Measurements from ENCODE around the gene FMN2. TPM values are rescaled to one million over a fixed set of nuclear protein-coding genes. Genes with fewer than 3 reads are reported as not detected.

The FMN2 gene
- total RNA-seq, 1 donor = 34.5 TPM

GRCh38 chr1:240235521-240236288 lies 144.0 kb downstream of the FMN2 start:
- no peak for TF ChIP-seq CTCF (IDR thresholded peaks at IDR 0.05; ENCODE audit: insufficient read depth, low read length)
- peak; percentile 46 for DNase-seq (ENCODE audit: low read depth)

GRCh38 chr1:240237305-240237721 lies 145.6 kb downstream of the FMN2 start:
- H3K4me3 ChIP-seq (ENCODE audit: low read depth, low read length) = no peak overlapping the region
- peak; percentile 74 for DNase-seq (ENCODE audit: low read depth)
- no peak for TF ChIP-seq CTCF (IDR thresholded peaks at IDR 0.05; ENCODE audit: insufficient read depth, low read length)

More at GRCh38 chr1:240235521-240236288, 144.0 kb downstream of the FMN2 start:
- no peak overlapping the region for H3K4me3 ChIP-seq (ENCODE audit: low read depth, low read length)

GRCh38 chr1:240239309-240239708 lies 147.6 kb downstream of the FMN2 start:
- TF ChIP-seq CTCF (IDR thresholded peaks at IDR 0.05; ENCODE audit: insufficient read depth, low read length) = no peak
- H3K4me3 ChIP-seq (ENCODE audit: low read depth, low read length) = no peak overlapping the region
- DNase-seq (ENCODE audit: low read depth) = no peak

GRCh38 chr1:240241278-240241677 lies 149.6 kb downstream of the FMN2 start:
- H3K4me3 ChIP-seq (ENCODE audit: low read depth, low read length) = no peak overlapping the region
- no peak for TF ChIP-seq CTCF (IDR thresholded peaks at IDR 0.05; ENCODE audit: insufficient read depth, low read length)
- DNase-seq (ENCODE audit: low read depth) = no peak

- peak; percentile 82 for DNase-seq (ENCODE audit: low read depth)
- no peak for TF ChIP-seq CTCF (IDR thresholded peaks at IDR 0.05; ENCODE audit: insufficient read depth, low read length)
- H3K4me3 ChIP-seq (ENCODE audit: low read depth, low read length) = no peak overlapping the region
Observed at GRCh38 chr1:240242601-240243144, 151.0 kb downstream of the FMN2 start.

- H3K4me3 ChIP-seq (ENCODE audit: low read depth, low read length) = no peak overlapping the region
- DNase-seq (ENCODE audit: low read depth) = peak; percentile 66
- TF ChIP-seq CTCF (IDR thresholded peaks at IDR 0.05; ENCODE audit: insufficient read depth, low read length) = no peak
Observed at GRCh38 chr1:240244968-240245628, 153.4 kb downstream of the FMN2 start.
